ENCODE measurements around the gene GPR15LG. TPM values are rescaled to one million over a fixed set of nuclear protein-coding genes. Genes with fewer than 3 reads are reported as not detected.
"Not testable (repeated sequence)": the region's sequence is repeated elsewhere in the genome, so short reads cannot be mapped to it uniquely, and the experiment has no call there.

GPR15LG gene
- total RNA-seq: 100 to 1,000 TPM; 132 to 352 (median 320) TPM

- DNase-seq: no peak
- H3K27ac ChIP-seq: peak within 1 kb of the TSS; percentile 84 to 90 (median 88)
- intact Hi-C loops (cut with DNase I): no loop called here
- H3K9me3 ChIP-seq: no peaks in the 10 kb centered on the region
- peaks cover 0 to 13% (median 0%) of the 10 kb centered on the region in 3 donors for H3K36me3 ChIP-seq
- WGBS, 2 donors: 19 to 56% methylated on average over 1 to 2 of the region's 2 CpGs
- no peak for TF ChIP-seq CTCF (IDR thresholded peaks at IDR 0.05)
- TF ChIP-seq POLR2A (IDR thresholded peaks at IDR 0.05): peak in 1 of 4 donors; percentile 19
- H3K4me1 ChIP-seq: peaks cover 21 to 76% (median 35%) of the 10 kb centered on the region in 3 donors
- peak within 1 kb of the TSS; percentile 31 to 53 (median 38) for H3K4me3 ChIP-seq
- no peaks in the 10 kb centered on the region for H3K27me3 ChIP-seq
These were observed at the start of gene GPR15LG for GRCh38 chr10:84173501-84173929. TSS of gene GPR15LG (plus strand) at chr10:84173801. CDS start at chr10:84173852, 51 bp downstream.

GRCh38 chr10:84125910-84126784 lies 47.5 kb upstream of the GPR15LG start:
- Histone ChIP-seq H3K9me3 (peaks cover 0 to 24% (median 14%) of the 10 kb centered on the region in 3 donors), H3K27me3 (peaks cover 0 to 15% (median 0%) of the 10 kb centered on the region in 4 donors)
- H3K4me1 ChIP-seq; H3K4me3 ChIP-seq; H3K36me3 ChIP-seq; H3K27ac ChIP-seq; intact Hi-C loops (cut with DNase I); DNase-seq: not testable (repeated sequence)
- 68 to 86% methylated on average over 6 to 9 of the region's 10 CpGs for WGBS, 2 donors

- no peak for TF ChIP-seq POLR2A (IDR thresholded peaks at IDR 0.05)
- TF ChIP-seq CTCF (IDR thresholded peaks at IDR 0.05): no peak
- Histone ChIP-seq H3K27me3 (peaks cover 0 to 21% (median 0%) of the 10 kb centered on the region in 4 donors), H3K9me3 (peaks cover 0 to 24% (median 14%) of the 10 kb centered on the region in 3 donors), H3K36me3 (no peaks in the 10 kb centered on the region), H3K4me1 (no peaks in the 10 kb centered on the region), H3K4me3 (no peak overlapping the region), H3K27ac (no peak overlapping the region)
- 80 to 89% methylated on average over 1 of the region's 1 CpG for WGBS, 2 donors
- intact Hi-C loops (cut with DNase I): no loop called here
- DNase-seq: no peak
These were observed 46.8 kb upstream of the GPR15LG start for GRCh38 chr10:84126785-84127167.

- no peaks in the 10 kb centered on the region for H3K36me3 ChIP-seq
- no peak overlapping the region for H3K4me3 ChIP-seq
- H3K4me1 ChIP-seq: peaks cover 7 to 19% (median 7%) of the 10 kb centered on the region in 3 donors
- WGBS, 2 donors: 53 to 68% methylated on average over 2 of the region's 2 CpGs
- H3K27ac ChIP-seq: no peak overlapping the region
- no peaks in the 10 kb centered on the region for H3K9me3 ChIP-seq
- DNase-seq: no peak
- no peak for TF ChIP-seq POLR2A (IDR thresholded peaks at IDR 0.05)
- no peak for TF ChIP-seq CTCF (IDR thresholded peaks at IDR 0.05)
- intact Hi-C loops (cut with DNase I): no loop called here
- peaks cover 0 to 12% (median 0%) of the 10 kb centered on the region in 4 donors for H3K27me3 ChIP-seq
These were observed 37.8 kb upstream of the GPR15LG start for GRCh38 chr10:84135836-84136235.

DNA sequence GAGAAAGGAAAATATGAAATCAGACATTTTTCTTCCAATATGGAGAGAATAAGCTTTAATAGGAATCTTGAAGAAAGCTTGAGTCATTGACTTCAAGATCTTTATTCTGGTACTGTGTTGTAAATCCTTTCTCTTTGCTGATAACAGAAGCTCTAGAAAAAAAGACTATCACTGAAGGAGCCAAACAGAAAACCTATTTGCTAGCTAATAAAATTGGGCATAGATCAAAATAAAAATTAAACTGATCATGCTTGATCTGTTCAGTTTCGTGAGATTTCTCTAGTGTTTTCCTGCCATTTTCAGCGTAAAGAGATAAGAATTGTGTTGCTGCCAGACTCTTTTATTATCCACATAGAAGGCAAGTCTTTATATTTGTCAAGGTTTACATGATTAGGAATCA lies 35.8 kb upstream of the GPR15LG start:
- Histone ChIP-seq H3K27me3 (peaks cover 0 to 2% (median 0%) of the 10 kb centered on the region in 4 donors), H3K4me3 (no peak overlapping the region), H3K9me3 (no peaks in the 10 kb centered on the region), H3K27ac (no peak overlapping the region), H3K36me3 (peaks cover 0 to 17% (median under 1%) of the 10 kb centered on the region in 3 donors), H3K4me1 (peaks cover 11 to 34% (median 13%) of the 10 kb centered on the region in 3 donors)
- 90 to 92% methylated on average over 2 of the region's 2 CpGs for WGBS, 2 donors
- TF ChIP-seq CTCF (IDR thresholded peaks at IDR 0.05) (no peak), POLR2A (IDR thresholded peaks at IDR 0.05) (no peak)
- no peak for DNase-seq
- intact Hi-C loops (cut with DNase I): no loop called here
